ENCODE results near the gene ACAN. TPM values are rescaled to one million over a fixed set of nuclear protein-coding genes. Genes with fewer than 3 reads are reported as not detected.
A peak's percentile ranks its signal among the peaks of the same experiment; 100 is the strongest.

The ACAN gene
- polyA plus RNA-seq, 3 donors: not detected

- Histone ChIP-seq H3K4me1 (ENCODE audit: control insufficient read depth in 1 of 2, insufficient read depth in 2 of 2, low read length in 2 of 2) (peaks cover 11 to 18% of the 10 kb centered on the region in 2 donors), H4K20me1 (ENCODE audit: insufficient read depth, low read length) (no peaks in the 10 kb centered on the region), H3K79me2 (ENCODE audit: insufficient read depth, low read length) (no peaks in the 10 kb centered on the region), H3K4me2 (replicated peaks; ENCODE audit: extremely low read depth, low read length, poor library complexity, severe bottlenecking) (peak overlapping the region; percentile 65), H2AFZ (ENCODE audit: insufficient read depth, low read depth, low read length, poor library complexity, severe bottlenecking) (peak overlapping the region; percentile 41), H3K27ac (ENCODE audit: low read depth in 1 of 2, low read length in 2 of 2) (no peak overlapping the region), H3K9me3 (replicated peaks in 1 of 2; ENCODE audit: control insufficient read depth in 1 of 2, insufficient read depth in 1 of 2, low read length in 2 of 2) (no peaks in the 10 kb centered on the region), H3K36me3 (replicated peaks in 1 of 2; ENCODE audit: control insufficient read depth in 1 of 2, insufficient read depth in 2 of 2, low read length in 2 of 2) (no peaks in the 10 kb centered on the region), H3K27me3 (ENCODE audit: control insufficient read depth in 2 of 2, insufficient read depth in 2 of 2, low read length in 2 of 2) (peaks cover 15 to 37% of the 10 kb centered on the region in 2 donors), H3K9ac (ENCODE audit: insufficient read depth, low read length, poor library complexity, severe bottlenecking) (peak overlapping the region; percentile 46), H3K4me3 (replicated peaks in 1 of 3; ENCODE audit: low read depth in 2 of 3, low read length in 3 of 3) (peak overlapping the region in 1 of 3 experiments; percentile 67)
- intact Hi-C loops (cut with micrococcal nuclease): no loop called here
- peak; percentile 60 for TF ChIP-seq CTCF (IDR thresholded peaks at IDR 0.05)
- H3K9me3 Mint-ChIP-seq: peaks cover 0 to 14% (median 3%) of the 10 kb centered on the region in 7 donors
- peaks cover 20% of the 10 kb centered on the region for H3K4me1 Mint-ChIP-seq
- 1% methylated on average over 23 of the region's 23 CpGs for WGBS (ENCODE audit: insufficient coverage)
- DNase-seq: no peak
- H3K27ac Mint-ChIP-seq: no peak overlapping the region
- H3K4me3 Mint-ChIP-seq: peak overlapping the region; percentile 66 to 84
- no peaks in the 10 kb centered on the region for H3K36me3 Mint-ChIP-seq
- peaks cover 31 to 50% (median 40%) of the 10 kb centered on the region in 3 donors for H3K27me3 Mint-ChIP-seq (ENCODE audit: low read depth in 3 of 3)
Measured at GRCh38 chr15:88894348-88894818, 91.1 kb downstream of the ACAN start.

DNA sequence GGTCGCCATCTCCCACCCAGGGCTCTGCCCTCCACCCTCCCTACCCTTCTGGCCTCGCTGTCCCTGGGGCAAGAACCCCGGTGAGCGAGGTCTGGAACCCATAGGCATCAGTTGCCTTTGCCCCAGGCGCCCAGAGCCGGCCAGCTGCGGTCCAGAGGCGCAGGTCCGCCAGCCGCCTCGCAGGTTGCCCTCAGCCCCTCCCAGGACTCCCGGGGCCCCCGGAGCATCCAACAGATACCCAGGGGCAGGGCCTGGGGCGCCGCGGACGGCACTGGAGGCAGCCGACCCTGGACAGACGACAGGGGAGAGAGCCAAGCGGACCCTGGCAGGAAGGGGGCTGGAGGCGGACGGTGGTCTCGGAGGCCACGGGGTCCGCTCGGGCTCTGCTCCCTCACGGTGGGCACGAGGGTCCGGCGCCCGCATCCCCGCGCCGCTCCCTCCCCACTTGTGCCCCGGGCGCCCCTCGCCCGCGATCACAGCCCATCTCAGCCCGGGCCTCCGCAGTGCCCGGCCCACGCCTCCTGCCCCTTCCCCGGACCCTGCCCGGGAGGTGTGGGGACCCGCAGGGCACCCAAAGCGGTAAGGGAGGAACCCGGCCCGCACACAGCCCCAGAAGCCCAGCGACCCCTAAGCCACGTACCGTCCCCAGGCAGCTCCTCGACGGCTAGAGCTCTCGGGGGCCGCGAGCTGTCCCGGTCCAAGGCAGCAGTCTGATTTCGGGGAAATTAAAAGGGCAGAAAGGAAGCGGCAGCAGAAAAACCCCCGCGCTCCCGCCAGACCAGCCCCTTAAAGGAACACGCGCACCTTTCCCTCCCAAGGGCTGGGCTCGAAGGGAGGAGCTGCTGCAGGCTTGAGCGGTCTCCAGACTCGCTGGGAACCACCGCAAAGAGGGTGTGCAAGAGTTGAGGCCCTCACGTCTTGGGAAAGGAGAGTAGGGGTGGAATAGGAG, 91.9 kb downstream of the ACAN start, which contains the start of gene HAPLN3:
TSS of gene HAPLN3 (minus strand) at position 726 of the 949 bp plus-strand sequence. CDS start 8,246 bp downstream, outside the sequence.
- Histone ChIP-seq H3K9me3 (replicated peaks in 1 of 2; ENCODE audit: control insufficient read depth in 1 of 2, insufficient read depth in 1 of 2, low read length in 2 of 2) (no peaks in the 10 kb centered on the region), H3K4me3 (replicated peaks in 1 of 3; ENCODE audit: low read depth in 2 of 3, low read length in 3 of 3) (peak within 1 kb of the TSS; percentile 11 to 67 (median 16)), H3K4me2 (replicated peaks; ENCODE audit: extremely low read depth, low read length, poor library complexity, severe bottlenecking) (peak within 1 kb of the TSS; percentile 65), H3K79me2 (ENCODE audit: insufficient read depth, low read length) (no peaks in the 10 kb centered on the region), H3K27me3 (ENCODE audit: control insufficient read depth in 2 of 2, insufficient read depth in 2 of 2, low read length in 2 of 2) (peaks cover 15 to 37% of the 10 kb centered on the region in 2 donors), H3K9ac (ENCODE audit: insufficient read depth, low read length, poor library complexity, severe bottlenecking) (peak within 1 kb of the TSS; percentile 46), H2AFZ (ENCODE audit: insufficient read depth, low read depth, low read length, poor library complexity, severe bottlenecking) (peak within 1 kb of the TSS; percentile 59), H4K20me1 (ENCODE audit: insufficient read depth, low read length) (no peaks in the 10 kb centered on the region), H3K27ac (ENCODE audit: low read depth in 1 of 2, low read length in 2 of 2) (no peak within 1 kb of the TSS), H3K4me1 (ENCODE audit: control insufficient read depth in 1 of 2, insufficient read depth in 2 of 2, low read length in 2 of 2) (peaks cover 11 to 18% of the 10 kb centered on the region in 2 donors), H3K36me3 (replicated peaks in 1 of 2; ENCODE audit: control insufficient read depth in 1 of 2, insufficient read depth in 2 of 2, low read length in 2 of 2) (no peaks in the 10 kb centered on the region)
- peaks cover 31 to 50% (median 40%) of the 10 kb centered on the region in 3 donors for H3K27me3 Mint-ChIP-seq (ENCODE audit: low read depth in 3 of 3)
- no peaks in the 10 kb centered on the region for H3K36me3 Mint-ChIP-seq
- no peak for DNase-seq
- 2% methylated on average over 67 of the region's 70 CpGs for WGBS (ENCODE audit: insufficient coverage)
- peak within 1 kb of the TSS; percentile 71 to 90 for H3K4me3 Mint-ChIP-seq
- peaks cover 17% of the 10 kb centered on the region for H3K4me1 Mint-ChIP-seq
- peak within 1 kb of the TSS in 1 of 7 donors; percentile 71 for H3K27ac Mint-ChIP-seq
- intact Hi-C loops (cut with micrococcal nuclease): no loop called here
- peaks cover 0 to 14% (median 3%) of the 10 kb centered on the region in 7 donors for H3K9me3 Mint-ChIP-seq
- no peak for TF ChIP-seq CTCF (IDR thresholded peaks at IDR 0.05)

Measured in CD14-positive monocyte (primary cell).